DOHH2 (cell line): ENCODE data around the gene BMP15.

ENCODE experiments used
- H3F3A ChIP-seq: fragments of 200-600 bp; sonication (generic), shearing (Covaris generic); 2 replicates; pipeline ENCODE4 v1.6.0; 2016; ENCODE audit warnings: antibody characterized with exemption, mild to moderate bottlenecking; ENCODE audit not compliant: control insufficient read depth, insufficient read depth
- H3K27ac ChIP-seq: fragments of 200-600 bp; sonication (generic); 2 replicates; pipeline ENCODE4 v1.5.1; 2014; ENCODE audit warnings: low read depth, mild to moderate bottlenecking, low read length, moderate library complexity
- H3K27me3 ChIP-seq: fragments of 200-600 bp; sonication (generic); 2 replicates; pipeline ENCODE4 v1.6.1; 2014; ENCODE audit warnings: mild to moderate bottlenecking, low read length, mixed read lengths; ENCODE audit not compliant: control insufficient read depth
- H3K36me3 ChIP-seq: fragments of 200-600 bp; sonication (generic); 2 replicates; pipeline ENCODE4 v1.6.1; 2014; ENCODE audit warnings: mild to moderate bottlenecking, low read length, moderate library complexity, mixed read lengths; ENCODE audit not compliant: control insufficient read depth
- H3K4me1 ChIP-seq: fragments of 200-600 bp; sonication (generic); 2 replicates; pipeline ENCODE4 v1.6.1; 2014; ENCODE audit warnings: mild to moderate bottlenecking, low read length, mixed read lengths; ENCODE audit not compliant: control insufficient read depth
- H3K4me2 ChIP-seq: fragments of 200-600 bp; sonication (generic); 2 replicates; pipeline ENCODE4 v1.6.0; 2014; ENCODE audit warnings: mild to moderate bottlenecking, low read length, moderate library complexity
- H3K4me3 ChIP-seq: fragments of 200-600 bp; sonication (generic); 2 replicates; pipeline ENCODE4 v1.5.1; 2014; ENCODE audit warnings: mild to moderate bottlenecking, low read length, mixed read lengths
- H3K79me2 ChIP-seq: fragments of 200-600 bp; sonication (generic); 2 replicates; pipeline ENCODE4 v1.6.1; 2014; ENCODE audit warnings: mild to moderate bottlenecking, low read length, mixed read lengths; ENCODE audit not compliant: control insufficient read depth
- H3K9me2 ChIP-seq: fragments of 200-600 bp; sonication (generic); replicated peaks from 2 replicates; pipeline ENCODE4 v1.6.1; 2014; ENCODE audit warnings: mild to moderate bottlenecking, low read length, mixed read lengths; ENCODE audit not compliant: control insufficient read depth
- H3K9me3 ChIP-seq: fragments of 200-600 bp; sonication (generic); 2 replicates; pipeline ENCODE4 v1.6.1; 2014; ENCODE audit warnings: antibody characterized with exemption, low read length, mixed read lengths; ENCODE audit not compliant: control insufficient read depth, insufficient read depth
- H4K20me1 ChIP-seq: fragments of 200-600 bp; sonication (generic); 2 replicates; pipeline ENCODE4 v1.6.0; 2014; ENCODE audit warnings: low read depth, mild to moderate bottlenecking, antibody characterized with exemption, low read length, moderate library complexity; ENCODE audit not compliant: control insufficient read depth, insufficient read depth
- CTCF ChIP-seq: fragments of 200-600 bp; sonication (generic); IDR thresholded peaks from one replicate; pipeline ENCODE4 v1.5.1; 2014; ENCODE audit warnings: antibody characterized with exemption, mild to moderate bottlenecking, low read depth, low read length; ENCODE audit not compliant: poor library complexity, severe bottlenecking
- EZH2phosphoT487 ChIP-seq: fragments of 200-600 bp; sonication (generic); IDR thresholded peaks from 2 replicates; pipeline ENCODE4 v1.6.1; 2017; ENCODE audit warnings: borderline replicate concordance, mild to moderate bottlenecking, antibody characterized with exemption, low read length, moderate library complexity, mixed read lengths

The BMP15 gene

GRCh38 chrX:50910685-50911176 lies at the start of gene BMP15:
Gene BMP15 (plus strand): TSS chrX:50910735. CDS start chrX:50910784, 49 bp downstream.
- Histone ChIP-seq H3K9me3 (no peaks in the 10 kb centered on the region), H3K27me3 (no peaks in the 10 kb centered on the region), H3F3A (no peaks in the 10 kb centered on the region), H3K9me2 (no peaks in the 10 kb centered on the region), H3K36me3 (no peaks in the 10 kb centered on the region), H3K27ac (no peak within 1 kb of the TSS), H3K4me3 (no peak within 1 kb of the TSS), H4K20me1 (no peaks in the 10 kb centered on the region), H3K4me2 (no peak within 1 kb of the TSS), H3K4me1 (no peaks in the 10 kb centered on the region), H3K79me2 (no peaks in the 10 kb centered on the region)
- TF ChIP-seq CTCF = no peak
- no peak for TF ChIP-seq EZH2phosphoT487

GRCh38 chrX:50863471-50863870 lies 47.1 kb upstream of the BMP15 start:
- H3K9me3 ChIP-seq = no peaks in the 10 kb centered on the region
- no peaks in the 10 kb centered on the region for H3K36me3 ChIP-seq
- TF ChIP-seq CTCF (no peak), EZH2phosphoT487 (no peak)
- H3K79me2 ChIP-seq = no peaks in the 10 kb centered on the region
- H3K27me3 ChIP-seq = no peaks in the 10 kb centered on the region
- no peaks in the 10 kb centered on the region for H3F3A ChIP-seq
- H3K4me3 ChIP-seq = no peak overlapping the region
- H3K27ac ChIP-seq = no peak overlapping the region
- H3K4me2 ChIP-seq = no peak overlapping the region
- H3K4me1 ChIP-seq = no peaks in the 10 kb centered on the region
- no peaks in the 10 kb centered on the region for H4K20me1 ChIP-seq
- H3K9me2 ChIP-seq = no peaks in the 10 kb centered on the region

GRCh38 chrX:50865311-50865710 lies 45.2 kb upstream of the BMP15 start:
- no peaks in the 10 kb centered on the region for H3K79me2 ChIP-seq

More at GRCh38 chrX:50865311-50865710, 45.2 kb upstream of the BMP15 start:
- Histone ChIP-seq H4K20me1 (no peaks in the 10 kb centered on the region), H3K4me3 (no peak overlapping the region), H3K9me2 (no peaks in the 10 kb centered on the region), H3K27me3 (no peaks in the 10 kb centered on the region), H3K36me3 (no peaks in the 10 kb centered on the region), H3K4me1 (no peaks in the 10 kb centered on the region), H3K27ac (no peak overlapping the region), H3K4me2 (no peak overlapping the region), H3K9me3 (no peaks in the 10 kb centered on the region), H3F3A (no peaks in the 10 kb centered on the region)
- no peak for TF ChIP-seq CTCF
- TF ChIP-seq EZH2phosphoT487 = no peak
